HG03354 (cell line): ENCODE results near the gene TBPL1.

Experiments used
- ATAC-seq: cut with Tn5 transposase; IDR thresholded peaks from one replicate; pipeline ENCODE4 v1.9.1; 2021; ENCODE audit warnings: mild to moderate bottlenecking; ENCODE audit not compliant: unreplicated experiment, poor library complexity, severe bottlenecking

The TBPL1 gene

DNA sequence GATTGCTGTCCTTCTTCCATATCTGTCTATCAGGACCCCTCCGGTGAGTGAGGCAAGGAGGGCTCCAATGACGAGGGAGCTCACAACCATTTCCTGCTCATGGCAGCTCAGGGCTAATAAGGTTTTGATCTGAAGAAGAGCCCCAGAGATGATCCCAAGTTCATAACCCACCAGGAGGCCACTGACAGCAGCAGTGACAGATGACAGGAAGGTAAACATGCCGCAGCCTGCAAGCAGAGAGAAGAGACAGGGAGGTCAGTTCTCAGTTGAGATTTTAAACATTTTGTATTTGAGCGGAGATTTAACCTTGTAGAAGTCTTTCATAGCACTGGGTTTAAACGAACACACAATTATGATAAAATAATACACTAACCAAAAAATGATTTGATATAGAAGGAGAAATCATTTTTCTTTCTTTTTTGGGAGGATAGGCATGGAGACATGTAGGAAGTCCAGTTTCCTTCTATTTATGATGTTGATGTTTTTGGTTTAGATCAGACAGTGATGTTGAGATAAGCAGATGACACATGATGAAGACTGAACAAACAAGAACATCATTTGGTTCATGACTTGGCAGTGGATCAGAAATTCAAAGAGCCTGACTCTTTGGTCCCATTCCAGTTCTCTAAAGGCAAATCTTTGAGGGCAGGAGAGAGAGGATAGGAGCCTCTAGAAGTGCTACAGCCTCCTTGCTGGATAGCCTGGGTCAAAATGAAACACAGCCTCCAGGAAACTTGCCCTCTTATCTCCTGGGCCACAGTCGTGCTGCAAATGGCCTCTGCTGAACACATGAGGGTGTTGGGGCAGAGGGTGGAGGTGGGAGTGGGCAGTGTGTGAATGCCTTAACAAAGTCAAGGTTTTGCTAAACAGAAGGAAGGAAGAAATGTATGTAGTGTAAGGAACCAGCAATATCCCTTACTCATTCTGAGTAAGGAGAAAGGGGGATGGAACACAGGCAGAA, 76.8 kb downstream of the TBPL1 start:
- no peak for ATAC-seq

DNA sequence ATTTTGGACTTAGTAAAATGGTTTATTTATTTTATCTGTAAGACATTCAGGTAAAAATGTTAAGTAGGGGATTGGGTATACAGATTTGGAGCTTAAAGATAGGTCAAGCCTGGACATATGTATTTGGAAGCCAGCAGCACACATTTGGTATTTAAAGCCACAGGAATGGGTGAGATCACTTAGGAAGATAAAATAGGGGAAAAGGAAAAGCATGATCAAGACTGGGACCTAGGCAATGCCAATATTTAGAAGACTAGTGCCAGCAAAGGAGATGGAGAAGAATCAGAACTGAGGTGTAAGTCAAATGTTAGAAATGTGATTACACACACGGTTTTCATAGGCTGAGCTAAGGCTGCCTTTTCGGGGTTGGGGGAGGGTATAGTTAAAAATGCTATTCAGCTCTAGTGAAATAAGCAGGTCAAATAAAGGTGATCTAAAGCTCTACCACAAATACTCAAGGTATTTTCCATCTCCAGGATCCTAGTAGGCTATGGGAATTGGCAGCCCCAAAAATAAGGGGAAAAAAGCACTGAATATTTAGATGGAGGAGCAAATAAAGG, 78.8 kb downstream of the TBPL1 start:
- no peak for ATAC-seq

GRCh38 chr6:134034478-134034877, 81.5 kb downstream of the TBPL1 start:
- ATAC-seq = no peak

DNA sequence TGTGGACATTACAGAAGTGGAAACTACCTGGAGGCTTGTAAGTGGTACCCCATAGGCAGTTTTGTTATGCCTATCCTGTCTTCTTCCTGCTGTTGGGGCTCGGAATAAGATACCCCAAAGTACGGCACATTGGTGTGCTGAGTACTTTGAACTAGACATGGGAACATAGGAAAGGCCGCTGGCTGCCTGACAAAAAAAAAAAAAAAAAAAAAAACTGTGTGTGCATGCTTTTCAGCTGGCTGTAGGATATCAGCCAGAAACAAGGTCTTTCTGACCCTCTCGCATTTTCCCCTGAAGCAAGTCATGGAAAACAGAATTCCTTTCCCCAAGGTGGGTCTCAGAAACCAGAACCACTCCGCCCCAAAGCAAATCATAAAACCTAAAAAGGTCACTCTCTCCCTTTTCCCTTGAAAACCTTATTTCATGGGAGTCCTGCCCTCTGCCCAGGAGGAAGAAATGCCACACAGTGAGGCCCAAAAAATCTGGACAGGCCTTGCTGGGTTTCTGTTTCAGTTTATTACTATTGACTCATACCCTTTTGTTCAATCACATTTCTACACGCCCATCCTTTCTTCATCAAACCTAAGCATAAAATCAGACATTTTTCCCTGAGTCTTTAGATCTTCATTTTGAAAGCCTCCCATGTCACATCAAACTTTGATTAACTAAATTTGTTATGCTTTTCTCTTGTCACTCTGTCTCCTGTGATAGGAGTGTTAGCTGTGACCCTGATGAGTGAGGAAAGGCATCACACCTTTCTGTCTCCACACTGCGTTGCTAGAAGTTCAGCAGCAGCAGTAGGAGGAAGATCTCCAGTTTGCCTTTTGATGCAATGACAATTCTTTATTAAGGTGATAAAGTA, 82.2 kb downstream of the TBPL1 start:
- ATAC-seq = no peak

DNA sequence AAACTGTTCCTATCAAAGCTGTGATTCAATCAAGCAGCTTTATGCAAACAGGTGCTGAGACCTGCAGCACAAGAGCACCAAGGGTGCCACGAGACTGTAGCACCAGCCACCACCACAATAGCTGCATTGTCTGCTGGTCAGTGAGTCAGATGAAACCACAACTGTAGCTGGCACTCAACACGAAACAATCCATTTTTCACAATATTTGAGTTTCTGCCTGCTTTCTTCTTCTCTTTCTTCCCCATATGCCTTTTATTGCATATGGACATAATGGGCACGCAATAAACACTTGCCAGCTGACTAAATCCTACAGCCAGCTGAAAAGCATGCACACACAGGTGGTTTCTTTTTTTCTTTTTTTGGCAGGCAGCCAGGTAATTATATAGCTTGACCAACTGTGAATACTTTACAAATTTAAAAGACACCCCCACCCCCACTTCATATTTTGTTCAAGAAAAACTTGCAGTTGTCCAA, 82.8 kb downstream of the TBPL1 start:
- peak; percentile 86 for ATAC-seq

- no peak for ATAC-seq
These were observed 86.1 kb downstream of the TBPL1 start for GRCh38 chr6:134039116-134039515.
